HEK293 (cell line): Measurements from ENCODE around the gene ITPR2.
A peak's percentile ranks its signal among the peaks of the same experiment; 100 is the strongest.

ENCODE experiments used
- CTCF ChIA-PET: fragments of 350-600 bp; formaldehyde crosslinking; extraction: SDS; loops from one replicate; lab custom pipeline; 2021; ENCODE audit warnings: antibody characterized with exemption; lab: Yijun Ruan, JAX
- POLR2A ChIA-PET: fragments of 300-600 bp; formaldehyde crosslinking; extraction: SDS; loops from one replicate; lab custom pipeline; 2020; ENCODE audit warnings: antibody characterized with exemption, inconsistent platforms; lab: Yijun Ruan, JAX
- H3K27ac ChIP-seq: fragments of 200-500 bp; sonication (Bioruptor generic); 2 replicates; pipeline ENCODE4 v1.5.1; 2014; ENCODE audit warnings: low read depth, low read length, control low read depth, inconsistent platforms; ENCODE audit errors: extremely low read depth
- H3K36me3 ChIP-seq, 2 experiments: fragments of 200-500 bp in 1 of 2; sonication (Bioruptor generic) in 1 of 2; 1 replicate in 1 of 2; 2 replicates in 1 of 2; pipeline ENCODE4 v1.5.1; 2014 to 2017; ENCODE audit warnings: inconsistent platforms in 2 of 2, low read length in 2 of 2; ENCODE audit not compliant: control insufficient read depth in 2 of 2, insufficient read depth in 1 of 2
- H3K4me1 ChIP-seq: fragments of 200-500 bp; sonication (Bioruptor generic); 2 replicates; pipeline ENCODE4 v1.5.1; 2014; ENCODE audit warnings: mild to moderate bottlenecking, low read length, inconsistent platforms; ENCODE audit not compliant: control insufficient read depth, insufficient read depth
- H3K4me3 ChIP-seq: 2 replicates; pipeline ENCODE4 v1.5.1; 2011; ENCODE audit warnings: low read depth, mild to moderate bottlenecking, control low read depth, low read length, moderate library complexity
- H3K9me3 ChIP-seq: fragments of 200-500 bp; sonication (Bioruptor generic); 2 replicates; pipeline ENCODE4 v1.5.1; 2014; ENCODE audit warnings: low read depth, low read length, inconsistent platforms; ENCODE audit not compliant: control insufficient read depth, insufficient read depth
- BCL11B ChIP-seq: fragments of 450-650 bp; formaldehyde crosslinking; IDR thresholded peaks from 2 replicates; pipeline ENCODE4 v1.5.1; 2016; ENCODE audit warnings: low read depth, missing biosample characterization, missing genetic modification characterization
- HOXD13 ChIP-seq: sonication (generic); formaldehyde crosslinking; IDR thresholded peaks from 2 replicates; pipeline ENCODE4 v1.8.0; 2022; ENCODE audit warnings: missing genetic modification reagents, borderline replicate concordance
- KLF16 ChIP-seq: fragments of 450-650 bp; formaldehyde crosslinking; IDR thresholded peaks from 2 replicates; pipeline ENCODE4 v1.5.1; 2017; ENCODE audit warnings: missing biosample characterization, missing genetic modification characterization
- TCF7L2 ChIP-seq: IDR thresholded peaks from 2 replicates; pipeline ENCODE4 v1.6.1; 2011; ENCODE audit warnings: low read depth, mild to moderate bottlenecking, inconsistent platforms, low read length, moderate library complexity, borderline replicate concordance
- WT1 ChIP-seq: fragments of 450-650 bp; formaldehyde crosslinking; IDR thresholded peaks from 2 replicates; pipeline ENCODE4 v1.5.1; 2016; ENCODE audit warnings: missing biosample characterization, missing genetic modification characterization
- YY2 ChIP-seq: fragments of 450-650 bp; formaldehyde crosslinking; IDR thresholded peaks from 2 replicates; pipeline ENCODE4 v1.5.1; 2016; ENCODE audit warnings: missing biosample characterization, missing genetic modification characterization
- ZNF174 ChIP-seq: fragments of 450-650 bp; formaldehyde crosslinking; IDR thresholded peaks from 2 replicates; pipeline ENCODE4 v1.5.0; 2017; ENCODE audit warnings: missing biosample characterization, mild to moderate bottlenecking, missing genetic modification characterization
- ZNF239 ChIP-seq: fragments of 450-650 bp; formaldehyde crosslinking; IDR thresholded peaks from 2 replicates; pipeline ENCODE4 v1.5.1; 2016; ENCODE audit warnings: missing biosample characterization, missing genetic modification characterization
- ZNF311 ChIP-seq: fragments of 450-650 bp; formaldehyde crosslinking; IDR thresholded peaks from 2 replicates; pipeline ENCODE4 v1.5.1; 2017; ENCODE audit warnings: missing biosample characterization, missing genetic modification characterization, borderline replicate concordance
- ZNF350 ChIP-seq: fragments of 450-650 bp; formaldehyde crosslinking; IDR thresholded peaks from 2 replicates; pipeline ENCODE4 v1.5.0; 2017; ENCODE audit warnings: missing biosample characterization, mild to moderate bottlenecking, missing genetic modification characterization
- ZNF404 ChIP-seq: fragments of 450-650 bp; formaldehyde crosslinking; IDR thresholded peaks from 2 replicates; pipeline ENCODE4 v1.5.1; 2017; ENCODE audit warnings: missing biosample characterization, missing genetic modification characterization
- ZNF623 ChIP-seq: fragments of 450-650 bp; formaldehyde crosslinking; IDR thresholded peaks from 2 replicates; pipeline ENCODE4 v1.5.1; 2016; ENCODE audit warnings: missing biosample characterization, missing genetic modification characterization
- ZNF624 ChIP-seq: fragments of 450-650 bp; formaldehyde crosslinking; IDR thresholded peaks from 2 replicates; pipeline ENCODE4 v1.5.1; 2017; ENCODE audit warnings: missing biosample characterization, missing genetic modification characterization
- ZNF660 ChIP-seq: fragments of 450-650 bp; IDR thresholded peaks from 2 replicates; pipeline ENCODE4 v1.5.1; 2018; ENCODE audit warnings: missing biosample characterization, mild to moderate bottlenecking, missing genetic modification characterization
- ZNF830 ChIP-seq: fragments of 450-650 bp; IDR thresholded peaks from 2 replicates; pipeline ENCODE4 v1.5.0; 2018; ENCODE audit warnings: missing biosample characterization, missing genetic modification characterization, low read depth, mild to moderate bottlenecking, moderate library complexity
- TF ChIP-seq, protein P1 (sequence below): fragments of 450-650 bp; formaldehyde crosslinking; IDR thresholded peaks from 2 replicates; pipeline ENCODE4 v1.5.1; 2016; ENCODE audit warnings: missing biosample characterization, missing genetic modification characterization
- TF ChIP-seq, protein P2 (sequence below): fragments of 450-650 bp; formaldehyde crosslinking; IDR thresholded peaks from 2 replicates; pipeline ENCODE4 v1.5.1; 2017; ENCODE audit warnings: missing biosample characterization, missing genetic modification characterization
- TF ChIP-seq, protein P3 (sequence below): fragments of 450-650 bp; formaldehyde crosslinking; IDR thresholded peaks from 2 replicates; pipeline ENCODE4 v1.5.1; 2017; ENCODE audit warnings: missing biosample characterization, missing genetic modification characterization
- TF ChIP-seq, protein P4 (sequence below): fragments of 450-650 bp; formaldehyde crosslinking; conservative IDR thresholded peaks from 2 replicates; pipeline ENCODE4 v1.5.1; 2016; ENCODE audit warnings: low read depth, missing biosample characterization, missing genetic modification characterization

ITPR2 gene

DNA sequence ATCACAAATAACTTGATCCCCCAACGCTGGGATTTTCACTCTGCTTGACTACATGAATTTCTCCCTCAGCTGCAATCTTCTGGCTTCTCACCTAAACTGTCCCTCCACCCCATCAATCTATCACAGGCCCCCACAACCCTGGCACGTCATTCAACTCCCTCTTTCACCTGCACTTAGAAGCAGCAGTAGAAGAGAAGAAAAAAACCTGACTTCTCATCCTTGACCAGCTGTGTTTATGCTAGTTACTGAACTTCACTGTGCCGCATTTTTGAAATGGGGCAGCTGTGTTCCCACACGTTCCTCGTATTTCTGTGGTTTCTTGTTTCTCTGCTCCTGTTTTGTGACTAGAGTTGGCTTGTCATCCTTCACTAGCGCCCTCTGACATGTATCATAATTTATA lies 35.0 kb downstream of the ITPR2 start (continued):
- TF ChIP-seq ZNF623 (tag by site-specific recombination), result no peak

DNA sequence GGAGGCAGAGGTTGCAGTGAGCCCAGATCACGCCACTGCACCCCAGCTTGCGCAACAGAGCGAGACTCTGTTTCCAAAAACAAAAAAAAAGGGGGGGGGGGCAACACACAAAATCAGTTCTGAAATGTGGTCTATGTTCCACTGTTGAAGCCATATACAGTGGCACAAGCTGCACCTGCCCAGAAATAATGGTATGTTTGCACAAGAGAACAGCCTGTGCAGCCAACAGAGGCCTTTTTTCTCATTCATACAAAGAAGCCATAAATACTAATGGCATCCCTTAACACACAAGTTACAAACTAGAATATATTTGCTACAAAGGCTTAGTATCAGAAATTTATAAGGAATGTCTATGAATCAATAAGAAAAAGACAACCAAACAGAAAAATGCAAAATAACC lies 37.1 kb downstream of the ITPR2 start:
- H3K4me1 ChIP-seq, result peaks cover 18% of the 10 kb centered on the region
- TF ChIP-seq, protein P1, sequence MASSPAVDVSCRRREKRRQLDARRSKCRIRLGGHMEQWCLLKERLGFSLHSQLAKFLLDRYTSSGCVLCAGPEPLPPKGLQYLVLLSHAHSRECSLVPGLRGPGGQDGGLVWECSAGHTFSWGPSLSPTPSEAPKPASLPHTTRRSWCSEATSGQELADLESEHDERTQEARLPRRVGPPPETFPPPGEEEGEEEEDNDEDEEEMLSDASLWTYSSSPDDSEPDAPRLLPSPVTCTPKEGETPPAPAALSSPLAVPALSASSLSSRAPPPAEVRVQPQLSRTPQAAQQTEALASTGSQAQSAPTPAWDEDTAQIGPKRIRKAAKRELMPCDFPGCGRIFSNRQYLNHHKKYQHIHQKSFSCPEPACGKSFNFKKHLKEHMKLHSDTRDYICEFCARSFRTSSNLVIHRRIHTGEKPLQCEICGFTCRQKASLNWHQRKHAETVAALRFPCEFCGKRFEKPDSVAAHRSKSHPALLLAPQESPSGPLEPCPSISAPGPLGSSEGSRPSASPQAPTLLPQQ (tag by site-specific recombination), result no peak
- no peak for TF ChIP-seq KLF16 (tag by site-specific recombination)
- no peak for TF ChIP-seq YY2 (tag by site-specific recombination)
- no peak for TF ChIP-seq ZNF311 (tag by site-specific recombination)
- TF ChIP-seq BCL11B (tag by site-specific recombination), result no peak
- no peak overlapping the region for H3K4me3 ChIP-seq
- ChIA-PET CTCF (no interaction called here), POLR2A (no interaction called here)
- no peaks in the 10 kb centered on the region for H3K9me3 ChIP-seq
- H3K36me3 ChIP-seq, result no peaks in the 10 kb centered on the region
- H3K27ac ChIP-seq, result no peak overlapping the region

DNA sequence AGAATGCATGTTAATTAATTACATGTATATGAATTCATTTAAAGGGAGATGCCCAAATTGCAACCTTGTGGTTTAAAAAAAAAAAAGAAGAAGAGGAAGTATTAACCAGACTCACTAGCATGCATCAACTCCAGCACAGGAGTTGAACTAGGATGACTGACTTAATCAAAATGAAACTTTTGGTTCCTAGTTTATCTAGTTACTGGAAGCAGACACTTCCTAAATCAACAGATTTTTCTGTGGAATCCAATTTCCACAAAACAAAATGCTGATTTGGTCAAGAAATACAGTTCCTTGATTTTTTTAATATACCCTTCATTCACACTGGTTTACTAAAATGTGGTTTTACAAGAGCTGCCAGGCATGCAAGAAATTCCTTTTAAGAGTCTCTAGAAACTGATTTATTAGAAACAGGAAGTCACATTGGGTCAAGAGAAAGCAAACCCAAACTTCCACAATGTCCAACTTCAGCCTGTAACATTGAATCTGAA lies 41.6 kb downstream of the ITPR2 start:
- ChIA-PET CTCF (interaction anchor here (0.7 kb wide), 1 partner anchor 94 kb away, joined by 3 read pairs; no protein-coding TSS in a partner anchor), POLR2A (no interaction called here)
- Histone ChIP-seq H3K4me3 (no peak overlapping the region), H3K9me3 (no peaks in the 10 kb centered on the region), H3K27ac (no peak overlapping the region), H3K36me3 (no peaks in the 10 kb centered on the region), H3K4me1 (peaks cover 24% of the 10 kb centered on the region)
- TF ChIP-seq ZNF624 (tag by site-specific recombination), result no peak
- TF ChIP-seq, protein P2, sequence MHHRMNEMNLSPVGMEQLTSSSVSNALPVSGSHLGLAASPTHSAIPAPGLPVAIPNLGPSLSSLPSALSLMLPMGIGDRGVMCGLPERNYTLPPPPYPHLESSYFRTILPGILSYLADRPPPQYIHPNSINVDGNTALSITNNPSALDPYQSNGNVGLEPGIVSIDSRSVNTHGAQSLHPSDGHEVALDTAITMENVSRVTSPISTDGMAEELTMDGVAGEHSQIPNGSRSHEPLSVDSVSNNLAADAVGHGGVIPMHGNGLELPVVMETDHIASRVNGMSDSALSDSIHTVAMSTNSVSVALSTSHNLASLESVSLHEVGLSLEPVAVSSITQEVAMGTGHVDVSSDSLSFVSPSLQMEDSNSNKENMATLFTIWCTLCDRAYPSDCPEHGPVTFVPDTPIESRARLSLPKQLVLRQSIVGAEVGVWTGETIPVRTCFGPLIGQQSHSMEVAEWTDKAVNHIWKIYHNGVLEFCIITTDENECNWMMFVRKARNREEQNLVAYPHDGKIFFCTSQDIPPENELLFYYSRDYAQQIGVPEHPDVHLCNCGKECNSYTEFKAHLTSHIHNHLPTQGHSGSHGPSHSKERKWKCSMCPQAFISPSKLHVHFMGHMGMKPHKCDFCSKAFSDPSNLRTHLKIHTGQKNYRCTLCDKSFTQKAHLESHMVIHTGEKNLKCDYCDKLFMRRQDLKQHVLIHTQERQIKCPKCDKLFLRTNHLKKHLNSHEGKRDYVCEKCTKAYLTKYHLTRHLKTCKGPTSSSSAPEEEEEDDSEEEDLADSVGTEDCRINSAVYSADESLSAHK, result peak; percentile 64
- TF ChIP-seq, all 188 proteins: peak for 1

DNA sequence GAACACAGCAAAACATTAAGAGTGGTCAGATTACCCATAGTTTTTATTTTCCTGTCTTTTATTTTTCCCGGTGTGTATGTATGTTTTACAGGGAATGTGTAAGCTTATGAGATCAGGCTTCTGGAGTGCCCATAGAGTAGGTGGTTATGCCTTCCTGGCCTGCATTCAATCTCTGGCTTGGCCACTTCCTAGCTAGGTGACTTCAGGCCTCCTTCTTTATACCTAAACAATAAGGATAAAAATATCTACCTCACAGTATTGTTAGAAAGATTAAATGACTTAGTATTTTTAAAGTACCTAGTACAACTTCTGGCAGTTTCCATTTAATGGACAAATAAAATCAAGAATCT lies 42.4 kb downstream of the ITPR2 start:
- peaks cover 24% of the 10 kb centered on the region for H3K4me1 ChIP-seq
- H3K9me3 ChIP-seq, result no peaks in the 10 kb centered on the region
- CTCF ChIA-PET, result interaction anchor here (0.6 to 1.0 kb wide), 2 partner anchors 94 to 1657 kb away, joined by 3 to 4 read pairs; no protein-coding TSS in a partner anchor
- no peak overlapping the region for H3K27ac ChIP-seq
- no peak overlapping the region for H3K4me3 ChIP-seq
- H3K36me3 ChIP-seq, result no peaks in the 10 kb centered on the region
- POLR2A ChIA-PET, result no interaction called here
- TF ChIP-seq ZNF404 (tag by site-specific recombination) (no peak), HOXD13 (CRISPR knock-in tag) (no peak), ZNF830 (no peak), ZNF174 (tag by site-specific recombination) (no peak), ZNF660 (tag by site-specific recombination) (no peak), TCF7L2 (no peak), ZNF239 (no peak), ZNF350 (tag by site-specific recombination) (no peak), WT1 (tag by site-specific recombination) (no peak)
- TF ChIP-seq, protein P3, sequence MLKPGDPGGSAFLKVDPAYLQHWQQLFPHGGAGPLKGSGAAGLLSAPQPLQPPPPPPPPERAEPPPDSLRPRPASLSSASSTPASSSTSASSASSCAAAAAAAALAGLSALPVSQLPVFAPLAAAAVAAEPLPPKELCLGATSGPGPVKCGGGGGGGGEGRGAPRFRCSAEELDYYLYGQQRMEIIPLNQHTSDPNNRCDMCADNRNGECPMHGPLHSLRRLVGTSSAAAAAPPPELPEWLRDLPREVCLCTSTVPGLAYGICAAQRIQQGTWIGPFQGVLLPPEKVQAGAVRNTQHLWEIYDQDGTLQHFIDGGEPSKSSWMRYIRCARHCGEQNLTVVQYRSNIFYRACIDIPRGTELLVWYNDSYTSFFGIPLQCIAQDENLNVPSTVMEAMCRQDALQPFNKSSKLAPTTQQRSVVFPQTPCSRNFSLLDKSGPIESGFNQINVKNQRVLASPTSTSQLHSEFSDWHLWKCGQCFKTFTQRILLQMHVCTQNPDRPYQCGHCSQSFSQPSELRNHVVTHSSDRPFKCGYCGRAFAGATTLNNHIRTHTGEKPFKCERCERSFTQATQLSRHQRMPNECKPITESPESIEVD (tag by site-specific recombination), result no peak
- TF ChIP-seq, protein P4, sequence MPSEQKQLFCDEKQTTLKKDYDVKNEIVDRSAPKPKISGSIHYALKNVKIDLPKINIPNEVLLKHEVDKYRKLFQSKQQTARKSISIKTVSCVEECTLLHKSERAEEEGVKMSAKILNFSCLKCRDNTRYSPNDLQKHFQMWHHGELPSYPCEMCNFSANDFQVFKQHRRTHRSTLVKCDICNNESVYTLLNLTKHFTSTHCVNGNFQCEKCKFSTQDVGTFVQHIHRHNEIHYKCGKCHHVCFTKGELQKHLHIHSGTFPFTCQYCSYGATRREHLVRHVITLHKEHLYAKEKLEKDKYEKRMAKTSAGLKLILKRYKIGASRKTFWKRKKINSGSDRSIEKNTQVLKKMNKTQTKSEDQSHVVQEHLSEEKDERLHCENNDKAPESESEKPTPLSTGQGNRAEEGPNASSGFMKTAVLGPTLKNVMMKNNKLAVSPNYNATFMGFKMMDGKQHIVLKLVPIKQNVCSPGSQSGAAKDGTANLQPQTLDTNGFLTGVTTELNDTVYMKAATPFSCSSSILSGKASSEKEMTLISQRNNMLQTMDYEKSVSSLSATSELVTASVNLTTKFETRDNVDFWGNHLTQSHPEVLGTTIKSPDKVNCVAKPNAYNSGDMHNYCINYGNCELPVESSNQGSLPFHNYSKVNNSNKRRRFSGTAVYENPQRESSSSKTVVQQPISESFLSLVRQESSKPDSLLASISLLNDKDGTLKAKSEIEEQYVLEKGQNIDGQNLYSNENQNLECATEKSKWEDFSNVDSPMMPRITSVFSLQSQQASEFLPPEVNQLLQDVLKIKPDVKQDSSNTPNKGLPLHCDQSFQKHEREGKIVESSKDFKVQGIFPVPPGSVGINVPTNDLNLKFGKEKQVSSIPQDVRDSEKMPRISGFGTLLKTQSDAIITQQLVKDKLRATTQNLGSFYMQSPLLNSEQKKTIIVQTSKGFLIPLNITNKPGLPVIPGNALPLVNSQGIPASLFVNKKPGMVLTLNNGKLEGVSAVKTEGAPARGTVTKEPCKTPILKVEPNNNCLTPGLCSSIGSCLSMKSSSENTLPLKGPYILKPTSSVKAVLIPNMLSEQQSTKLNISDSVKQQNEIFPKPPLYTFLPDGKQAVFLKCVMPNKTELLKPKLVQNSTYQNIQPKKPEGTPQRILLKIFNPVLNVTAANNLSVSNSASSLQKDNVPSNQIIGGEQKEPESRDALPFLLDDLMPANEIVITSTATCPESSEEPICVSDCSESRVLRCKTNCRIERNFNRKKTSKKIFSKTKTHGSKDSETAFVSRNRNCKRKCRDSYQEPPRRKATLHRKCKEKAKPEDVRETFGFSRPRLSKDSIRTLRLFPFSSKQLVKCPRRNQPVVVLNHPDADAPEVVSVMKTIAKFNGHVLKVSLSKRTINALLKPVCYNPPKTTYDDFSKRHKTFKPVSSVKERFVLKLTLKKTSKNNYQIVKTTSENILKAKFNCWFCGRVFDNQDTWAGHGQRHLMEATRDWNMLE (tag by site-specific recombination), result no peak
